Aortic smooth muscle cell (primary cell): ENCODE data around the gene ZBTB7C. TPM values are rescaled to one million over a fixed set of nuclear protein-coding genes. Genes with fewer than 3 reads are reported as not detected.

Experiments
- total RNA-seq: library from RNA; depleted of rRNA; stranded (reverse); fragments of >200 nt; gene quantifications from 2 replicates; pipeline ENCODE4 v1.2.3, GENCODE V29; 2014

ZBTB7C gene
- 0.31 and 0.53 TPM in 2 replicates for total RNA-seq

DNA sequence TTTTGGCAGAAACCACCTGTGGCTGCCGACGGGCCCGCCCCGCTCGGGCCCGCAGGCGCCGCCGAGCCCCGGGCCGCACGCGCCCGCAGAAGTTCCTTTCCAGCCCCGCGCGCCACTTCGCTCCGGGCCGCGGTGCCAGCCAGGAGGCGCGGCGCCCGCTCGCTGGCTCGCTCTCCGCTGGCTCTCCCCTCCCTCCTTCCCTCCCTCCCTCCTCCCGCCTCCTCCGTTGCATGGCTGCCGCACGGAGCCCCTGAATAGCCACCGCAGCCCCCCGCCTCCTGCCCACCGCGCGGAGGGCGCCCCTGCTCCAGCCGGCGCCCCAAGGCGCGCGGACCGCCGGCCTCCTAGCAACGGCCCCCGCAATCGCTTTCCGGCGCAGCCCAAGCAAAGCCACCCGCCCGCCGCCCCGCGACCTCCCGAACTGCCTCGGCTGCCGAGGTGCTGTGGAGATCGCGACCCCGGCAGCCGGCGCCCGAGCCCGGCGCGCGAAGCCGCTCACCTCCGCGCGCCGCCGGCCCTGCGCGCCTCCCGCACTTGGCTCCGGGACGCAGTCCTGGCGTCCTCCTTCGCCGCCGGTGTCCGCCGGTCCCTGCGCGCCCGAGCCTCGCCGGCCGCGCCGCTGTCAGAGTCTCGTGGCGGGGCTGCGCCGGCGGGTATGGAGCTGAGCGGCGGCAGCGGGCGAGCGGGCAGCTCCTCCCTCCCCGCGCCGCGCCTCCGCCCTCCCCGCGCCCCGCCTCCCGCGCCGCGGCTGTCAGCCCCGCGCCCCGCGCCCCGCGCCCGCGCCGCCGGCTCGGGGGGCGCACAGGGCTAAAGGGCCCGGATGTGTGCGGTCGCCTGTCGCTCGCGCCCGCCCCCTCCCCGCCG is at the start of gene ZBTB7C:
Gene ZBTB7C (minus strand): TSS at position 657 of the 864 bp plus-strand sequence.

Other genes starting within 250 kb of the ZBTB7C start
- gene CTIF, start 129.6 kb upstream of the ZBTB7C start, total RNA-seq: 19.8 and 25.9 TPM in 2 replicates